ENCODE results near the gene SLC16A8.

SLC16A8 gene

DNA sequence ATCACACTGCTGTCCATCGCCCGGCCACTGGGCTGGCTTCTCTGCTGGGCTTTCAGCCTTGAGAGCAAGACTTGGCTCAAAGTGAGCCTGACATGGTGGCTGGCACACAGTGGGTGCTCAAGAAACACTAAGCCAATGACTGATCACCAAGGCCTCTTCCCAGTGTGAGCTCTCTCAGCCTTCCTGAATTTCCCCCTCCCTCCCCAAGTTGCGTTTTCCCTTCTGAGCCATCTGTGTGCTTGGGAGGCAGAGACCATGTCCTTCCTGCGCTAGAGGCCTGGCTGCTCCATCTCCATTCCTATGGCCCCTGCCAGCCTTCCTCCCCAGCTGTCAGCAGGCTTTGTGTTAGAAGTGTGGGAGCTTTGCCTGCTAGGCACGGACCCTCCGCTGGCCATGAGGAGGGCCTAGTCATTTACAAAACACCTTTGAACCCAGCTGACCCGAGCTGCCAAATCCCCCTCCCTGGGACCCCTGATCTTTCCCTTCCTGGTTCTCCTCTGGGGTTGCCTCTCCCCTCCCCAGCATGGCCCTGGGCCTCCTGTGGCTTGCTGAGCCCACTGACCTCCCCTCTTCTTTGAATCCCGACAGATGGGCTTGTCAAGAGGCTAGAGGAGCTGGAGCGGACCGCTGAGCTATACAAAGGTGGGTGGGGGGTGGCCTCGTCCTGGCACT lies 13.6 kb downstream of the SLC16A8 start:
- no peak for DNase-seq
- peak overlapping the region; percentile 91 to 97 for H3K27ac ChIP-seq
- intact Hi-C loops (cut with DNase I; ENCODE audit: low total_unique reads): no loop called here

DNA sequence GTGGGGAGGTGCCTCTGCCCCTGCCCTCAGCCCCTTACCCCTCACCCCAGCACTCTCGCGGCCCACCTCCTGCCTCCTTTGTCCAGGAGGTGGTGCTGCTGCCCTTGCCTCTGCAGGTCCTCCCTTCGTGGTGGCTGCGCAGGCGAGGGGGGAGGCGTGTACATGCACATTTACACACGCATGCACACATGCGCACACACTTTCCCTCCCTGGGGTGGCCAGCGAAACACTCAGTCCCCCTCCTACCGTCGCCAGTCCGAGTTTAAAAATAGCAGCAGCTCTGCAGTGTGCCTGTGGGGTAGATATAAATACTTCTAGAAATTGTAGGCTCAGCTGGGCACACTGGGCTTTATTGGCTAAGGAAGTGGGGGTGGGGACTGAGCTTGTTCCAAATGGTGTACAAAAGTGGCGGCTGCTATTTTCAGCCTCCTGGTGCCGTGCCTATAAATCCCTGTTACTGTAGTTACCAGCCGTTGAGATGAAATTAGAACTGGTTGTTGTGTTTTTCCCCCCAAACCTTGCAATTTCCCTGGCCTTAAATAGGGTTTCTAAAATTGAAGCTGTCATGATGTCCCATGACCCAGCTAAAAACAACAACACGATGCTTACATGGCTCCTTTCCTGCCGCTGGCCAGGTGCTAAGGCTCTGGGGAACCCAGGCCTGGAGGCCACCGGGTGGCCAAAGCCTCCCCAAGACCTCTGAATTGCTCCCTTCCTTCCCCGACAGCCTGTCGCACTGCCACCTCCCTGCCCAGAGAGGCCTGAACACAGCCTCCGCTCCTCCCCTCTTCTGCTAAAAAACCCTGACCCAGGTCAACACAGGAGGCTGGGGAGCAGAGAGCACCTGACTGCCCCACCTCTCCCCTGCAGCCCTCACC lies 14.4 kb downstream of the SLC16A8 start:
- Histone ChIP-seq H3K4me1 (peaks cover 15 to 58% (median 36%) of the 10 kb centered on the region in 4 donors), H3K9me3 (no peaks in the 10 kb centered on the region), H3K27me3 (no peaks in the 10 kb centered on the region), H3K4me3 (peak overlapping the region in 1 of 2 donors; percentile 24), H3K27ac (peak overlapping the region; percentile 91 to 97), H3K36me3 (peaks cover 33 to 96% (median 53%) of the 10 kb centered on the region in 3 donors)
- DNase-seq: peak; percentile 87 to 98
- TF ChIP-seq, protein P1, sequence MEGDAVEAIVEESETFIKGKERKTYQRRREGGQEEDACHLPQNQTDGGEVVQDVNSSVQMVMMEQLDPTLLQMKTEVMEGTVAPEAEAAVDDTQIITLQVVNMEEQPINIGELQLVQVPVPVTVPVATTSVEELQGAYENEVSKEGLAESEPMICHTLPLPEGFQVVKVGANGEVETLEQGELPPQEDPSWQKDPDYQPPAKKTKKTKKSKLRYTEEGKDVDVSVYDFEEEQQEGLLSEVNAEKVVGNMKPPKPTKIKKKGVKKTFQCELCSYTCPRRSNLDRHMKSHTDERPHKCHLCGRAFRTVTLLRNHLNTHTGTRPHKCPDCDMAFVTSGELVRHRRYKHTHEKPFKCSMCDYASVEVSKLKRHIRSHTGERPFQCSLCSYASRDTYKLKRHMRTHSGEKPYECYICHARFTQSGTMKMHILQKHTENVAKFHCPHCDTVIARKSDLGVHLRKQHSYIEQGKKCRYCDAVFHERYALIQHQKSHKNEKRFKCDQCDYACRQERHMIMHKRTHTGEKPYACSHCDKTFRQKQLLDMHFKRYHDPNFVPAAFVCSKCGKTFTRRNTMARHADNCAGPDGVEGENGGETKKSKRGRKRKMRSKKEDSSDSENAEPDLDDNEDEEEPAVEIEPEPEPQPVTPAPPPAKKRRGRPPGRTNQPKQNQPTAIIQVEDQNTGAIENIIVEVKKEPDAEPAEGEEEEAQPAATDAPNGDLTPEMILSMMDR (IDR thresholded peaks at IDR 0.05): peak; percentile 74 to 79
- intact Hi-C loops (cut with DNase I; ENCODE audit: low total_unique reads): loop anchor here (5.0 kb wide), 2 partner anchors 283 to 438 kb away; partner anchors contain the start of gene DDX17

More for the DNA sequence above, 13.6 kb downstream of the SLC16A8 start:
- H3K4me1 ChIP-seq: peaks cover 15 to 58% (median 36%) of the 10 kb centered on the region in 4 donors
- peaks cover 33 to 96% (median 53%) of the 10 kb centered on the region in 3 donors for H3K36me3 ChIP-seq
- TF ChIP-seq, protein P1 (IDR thresholded peaks at IDR 0.05): no peak
- H3K9me3 ChIP-seq: no peaks in the 10 kb centered on the region
- no peak overlapping the region for H3K4me3 ChIP-seq
- no peaks in the 10 kb centered on the region for H3K27me3 ChIP-seq

DNA sequence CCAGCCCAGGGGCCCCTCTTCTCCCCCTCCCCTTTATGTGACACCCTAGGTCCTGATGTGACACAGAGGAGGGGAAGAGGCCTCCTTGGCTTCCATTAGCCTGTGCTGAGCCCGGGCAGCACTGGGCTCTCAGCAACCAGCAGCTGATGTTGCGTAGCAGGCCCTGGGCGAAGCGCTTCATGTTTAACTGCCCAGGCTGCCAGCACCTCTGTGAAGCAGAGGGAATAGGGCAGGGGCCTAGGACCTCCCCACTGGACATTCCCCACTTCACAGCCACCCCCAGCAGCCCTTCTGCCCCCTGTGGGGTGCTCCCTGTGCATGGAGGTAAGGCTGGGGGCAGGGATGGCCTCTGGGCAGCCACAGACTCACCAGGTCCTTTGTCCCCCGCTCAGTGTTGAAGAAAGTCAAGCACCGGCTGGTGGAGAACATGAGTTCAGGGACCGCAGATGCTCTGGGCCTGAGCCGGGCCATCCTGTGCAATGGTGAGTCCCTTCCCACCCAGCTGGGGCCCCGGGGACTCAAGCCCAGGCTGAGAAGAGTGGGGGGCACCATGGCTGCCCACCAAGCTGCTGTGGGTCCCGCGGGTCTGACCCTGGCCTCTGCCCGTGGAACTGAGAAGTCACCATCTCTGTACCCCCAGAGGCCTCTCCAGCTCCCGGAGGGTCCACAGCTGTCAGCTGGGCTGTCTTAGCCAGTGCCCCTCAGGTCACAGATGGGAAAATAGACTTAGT lies 15.2 kb downstream of the SLC16A8 start:
- peak overlapping the region; percentile 91 to 97 for H3K27ac ChIP-seq
- intact Hi-C loops (cut with DNase I; ENCODE audit: low total_unique reads): loop anchor here (5.0 kb wide), 2 partner anchors 283 to 438 kb away; partner anchors contain the start of gene DDX17

DNA sequence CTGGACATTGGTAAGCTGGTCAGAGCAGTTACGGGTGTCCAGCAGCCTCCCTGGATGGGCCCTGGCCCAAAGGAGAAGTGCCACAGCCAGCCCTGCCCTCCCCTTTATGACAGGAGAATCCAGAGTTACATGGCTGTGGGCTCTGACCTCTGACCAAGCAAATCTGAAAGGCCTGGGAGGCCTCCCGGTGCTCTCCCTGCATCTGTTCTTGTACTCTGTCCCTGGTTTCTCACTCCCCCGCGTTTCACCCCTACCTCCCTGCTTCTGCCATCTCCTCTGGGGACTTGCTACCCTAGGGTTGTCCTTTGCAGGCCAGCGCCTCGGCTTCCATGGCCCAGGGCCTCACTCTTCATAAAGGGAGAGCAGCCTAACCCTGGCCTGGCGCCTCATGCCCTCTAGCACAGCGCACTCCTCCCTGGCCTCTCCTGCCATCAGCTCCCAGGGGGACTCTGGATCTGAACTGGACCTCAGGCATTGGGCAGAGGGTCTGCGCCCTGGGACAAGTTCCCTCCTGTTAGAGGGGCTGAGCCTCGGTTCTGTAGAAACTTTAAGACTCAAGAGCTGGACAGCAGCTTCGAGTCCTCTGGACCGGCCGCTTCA lies 16.1 kb downstream of the SLC16A8 start:
- intact Hi-C loops (cut with DNase I; ENCODE audit: low total_unique reads): loop anchor here (5.0 kb wide), 2 partner anchors 284 to 439 kb away; partner anchors contain the start of gene DDX17
- Histone ChIP-seq H3K36me3 (peaks cover 19 to 96% (median 42%) of the 10 kb centered on the region in 3 donors), H3K27ac (peak overlapping the region; percentile 91 to 97), H3K9me3 (no peaks in the 10 kb centered on the region), H3K4me1 (peaks cover 15 to 58% (median 36%) of the 10 kb centered on the region in 4 donors), H3K4me3 (no peak overlapping the region), H3K27me3 (no peaks in the 10 kb centered on the region)
- TF ChIP-seq, protein P1 (IDR thresholded peaks at IDR 0.05): no peak
- no peak for DNase-seq

More for the DNA sequence above, 15.2 kb downstream of the SLC16A8 start:
- DNase-seq: no peak
- peaks cover 29 to 96% (median 51%) of the 10 kb centered on the region in 3 donors for H3K36me3 ChIP-seq
- peaks cover 15 to 58% (median 36%) of the 10 kb centered on the region in 4 donors for H3K4me1 ChIP-seq
- TF ChIP-seq, protein P1 (IDR thresholded peaks at IDR 0.05): no peak
- no peaks in the 10 kb centered on the region for H3K27me3 ChIP-seq
- H3K9me3 ChIP-seq: no peaks in the 10 kb centered on the region
- H3K4me3 ChIP-seq: peak overlapping the region in 1 of 2 donors; percentile 24
